Uterus (tissue), 4 donors: ENCODE measurements around the gene ZSCAN21. TPM values are rescaled to one million over a fixed set of nuclear protein-coding genes. Genes with fewer than 3 reads are reported as not detected.

Source experiments
- DNase-seq, 2 donors: peaks; one replicate each; pipeline ENCODE4 v3.0.0-alpha.2; 2019 to 2020
- H3K27ac ChIP-seq, 2 donors: fragments of 200-600 bp; sonication (generic); 1 replicate in 1 of 2; 2 replicates in 1 of 2; pipeline ENCODE4 v1.5.1; 2016 to 2018
- H3K27me3 ChIP-seq, 2 donors: fragments of 200-600 bp; sonication (generic); one replicate each; pipeline ENCODE4 v1.5.1; 2018 to 2019; ENCODE audit warnings: control low read depth in 1 of 2
- H3K36me3 ChIP-seq, 2 donors: fragments of 200-600 bp; sonication (generic); one replicate each; pipeline ENCODE4 v1.5.1; 2019; ENCODE audit warnings: control low read depth in 1 of 2
- H3K4me1 ChIP-seq, 2 donors: fragments of 200-600 bp; sonication (generic); one replicate each; pipeline ENCODE4 v1.5.1; 2018 to 2019; ENCODE audit warnings: control low read depth in 1 of 2
- H3K4me3 ChIP-seq, 2 donors: fragments of 200-600 bp; sonication (generic); 1 replicate in 1 of 2; 2 replicates in 1 of 2; pipeline ENCODE4 v1.5.1; 2018 to 2019; ENCODE audit warnings: mild to moderate bottlenecking in 1 of 2
- H3K9me3 ChIP-seq, 2 donors: fragments of 200-600 bp; sonication (generic); one replicate each; pipeline ENCODE4 v1.5.1; 2019; ENCODE audit warnings: control low read depth in 1 of 2
- CTCF ChIP-seq, 4 experiments: fragments of 200-600 bp in 2 of 4; fragments of 450-650 bp in 2 of 4; sonication (generic) in 2 of 4; IDR thresholded peaks; one replicate each; pipeline ENCODE4 v1.5.1; 2016 to 2019; ENCODE audit warnings: antibody characterized with exemption in 4 of 4, mild to moderate bottlenecking in 2 of 4, moderate library complexity in 1 of 4
- POLR2A ChIP-seq, 2 donors: fragments of 450-650 bp; IDR thresholded peaks; one replicate each; pipeline ENCODE4 v1.6.1; 2016; ENCODE audit warnings: antibody characterized with exemption in 2 of 2, mild to moderate bottlenecking in 1 of 2, moderate library complexity in 1 of 2
- intact Hi-C: fragments of 100-400 bp; cut with DNase I; formaldehyde crosslinking; loops from one replicate; pipeline ENCODE4 v1.15.1; 2023; ENCODE audit warnings: low total_unique reads
- total RNA-seq, 4 donors: library from RNA; depleted of rRNA in 3 of 4; stranded (reverse); fragments of >200 nt in 3 of 4; gene quantifications; one replicate each; pipeline versions ENCODE4 v1.1.0 to v1.2.4, GENCODE V29; 2014 to 2023
- donor health status: DM: yes; HTN: yes; CAD: no.

The ZSCAN21 gene
- total RNA-seq, 4 donors from 2014 or later = 5.0 to 28.9 (median 17.0) TPM

DNA sequence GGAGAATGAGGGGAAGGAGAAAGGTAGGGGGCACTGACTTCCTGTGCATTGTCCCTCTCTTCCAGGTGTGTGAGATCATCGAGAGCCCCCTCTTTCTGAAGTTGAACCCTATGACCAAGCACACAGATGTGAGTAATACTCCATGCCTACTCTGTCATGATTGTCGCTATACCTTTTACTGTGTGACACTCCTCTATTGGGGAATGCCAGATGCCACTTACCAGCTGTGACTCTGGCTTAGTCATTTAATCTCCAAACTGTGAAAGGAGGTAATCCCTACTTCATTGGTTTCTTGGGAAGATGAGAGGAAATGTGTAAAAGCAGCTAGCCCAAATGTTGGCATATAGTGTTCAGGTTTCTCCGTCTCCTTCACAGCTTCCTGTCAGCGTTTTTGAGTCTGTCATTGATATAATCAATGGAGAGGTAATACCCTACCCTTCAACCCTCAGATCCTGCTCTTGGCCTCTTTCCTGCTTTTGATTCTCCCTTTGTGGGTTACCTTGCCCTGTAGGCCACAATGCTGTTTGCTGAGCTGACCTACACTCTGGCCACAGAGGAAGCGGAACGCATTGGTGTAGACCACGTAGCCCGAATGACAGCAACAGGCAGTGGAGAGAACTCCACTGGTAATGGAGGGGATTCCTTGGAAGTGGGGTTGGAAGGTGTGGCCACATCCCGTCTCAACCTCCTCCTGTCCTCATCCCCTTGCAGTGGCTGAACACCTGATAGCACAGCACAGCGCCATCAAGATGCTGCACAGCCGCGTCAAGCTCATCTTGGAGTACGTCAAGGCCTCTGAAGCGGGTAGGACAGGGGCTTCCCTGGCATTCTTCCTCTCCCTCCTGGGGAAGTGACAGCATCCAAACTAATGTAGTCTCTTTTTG, 41.2 kb downstream of the ZSCAN21 start:
- no peaks in the 10 kb centered on the region for H3K27me3 ChIP-seq
- no peaks in the 10 kb centered on the region for H3K36me3 ChIP-seq
- intact Hi-C loops = no loop called here

DNA sequence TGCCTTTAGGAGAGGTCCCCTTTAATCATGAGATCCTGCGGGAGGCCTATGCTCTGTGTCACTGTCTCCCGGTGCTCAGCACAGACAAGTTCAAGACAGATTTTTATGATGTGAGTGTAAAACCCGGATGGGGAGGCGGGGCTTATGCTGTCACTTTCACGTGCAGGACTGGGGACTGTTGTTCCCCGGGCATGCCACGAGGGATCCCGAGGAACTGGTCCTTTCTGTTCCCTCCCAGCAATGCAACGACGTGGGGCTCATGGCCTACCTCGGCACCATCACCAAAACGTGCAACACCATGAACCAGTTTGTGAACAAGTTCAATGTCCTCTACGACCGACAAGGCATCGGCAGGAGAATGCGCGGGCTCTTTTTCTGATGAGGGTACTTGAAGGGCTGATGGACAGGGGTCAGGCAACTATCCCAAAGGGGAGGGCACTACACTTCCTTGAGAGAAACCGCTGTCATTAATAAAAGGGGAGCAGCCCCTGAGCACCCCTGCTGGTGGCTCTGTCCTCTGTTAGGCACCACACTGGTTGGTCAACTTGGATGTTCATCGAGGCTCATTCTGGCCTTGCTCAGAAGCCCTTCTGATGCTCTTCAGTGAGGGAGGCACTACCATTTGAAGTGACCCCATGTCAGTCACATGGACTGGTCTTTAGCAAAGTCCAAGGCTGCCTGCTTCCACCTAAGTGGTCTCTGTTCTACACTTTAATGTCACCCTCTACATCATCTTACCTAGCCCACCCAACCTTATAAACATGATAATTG, 42.0 kb downstream of the ZSCAN21 start:
- intact Hi-C loops = no loop called here
- no peak for DNase-seq
- Histone ChIP-seq H3K9me3 (no peaks in the 10 kb centered on the region), H3K36me3 (no peaks in the 10 kb centered on the region), H3K4me1 (peaks cover 0 to 10% of the 10 kb centered on the region in 2 donors), H3K27me3 (no peaks in the 10 kb centered on the region), H3K27ac (no peak overlapping the region), H3K4me3 (no peak overlapping the region)
- TF ChIP-seq CTCF (IDR thresholded peaks at IDR 0.05) (no peak), POLR2A (IDR thresholded peaks at IDR 0.05) (no peak)

More for the DNA sequence above, 41.2 kb downstream of the ZSCAN21 start:
- TF ChIP-seq POLR2A (IDR thresholded peaks at IDR 0.05) = no peak
- TF ChIP-seq CTCF (IDR thresholded peaks at IDR 0.05) = no peak
- H3K4me3 ChIP-seq = no peak overlapping the region
- peaks cover 0 to 10% of the 10 kb centered on the region in 2 donors for H3K4me1 ChIP-seq
- H3K9me3 ChIP-seq = no peaks in the 10 kb centered on the region
- no peak for DNase-seq
- no peak overlapping the region for H3K27ac ChIP-seq

- intact Hi-C loops = no loop called here
- H3K4me1 ChIP-seq = peaks cover 0 to 4% of the 10 kb centered on the region in 2 donors
- no peaks in the 10 kb centered on the region for H3K9me3 ChIP-seq
- DNase-seq = no peak
- H3K36me3 ChIP-seq = no peaks in the 10 kb centered on the region
- TF ChIP-seq CTCF (IDR thresholded peaks at IDR 0.05) (no peak), POLR2A (IDR thresholded peaks at IDR 0.05) (no peak)
- no peak overlapping the region for H3K4me3 ChIP-seq
- H3K27ac ChIP-seq = no peak overlapping the region
- H3K27me3 ChIP-seq = no peaks in the 10 kb centered on the region
Measured at GRCh38 chr7:100093054-100093453, 43.5 kb downstream of the ZSCAN21 start.

DNA sequence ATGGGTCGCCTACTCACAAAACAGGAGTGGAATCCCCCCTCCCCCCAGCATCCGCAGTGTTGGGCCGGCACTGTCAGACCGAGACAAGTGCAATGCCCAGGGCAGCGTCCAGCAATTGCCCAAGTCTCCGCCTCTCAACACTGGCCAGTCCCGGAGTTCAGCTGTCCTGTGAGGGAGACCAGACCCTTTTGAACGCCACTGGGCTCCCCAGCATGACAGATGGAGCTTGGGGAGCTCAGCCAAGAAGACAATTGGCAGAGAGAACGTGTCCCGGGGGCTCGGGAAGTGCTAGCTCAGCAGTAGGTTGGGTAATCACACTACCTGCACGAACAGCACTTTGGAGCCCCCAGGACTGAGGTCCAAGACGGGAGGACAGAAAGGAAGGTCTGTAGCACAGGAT, 43.9 kb downstream of the ZSCAN21 start:
- no peak for TF ChIP-seq CTCF (IDR thresholded peaks at IDR 0.05)
- no peak for TF ChIP-seq POLR2A (IDR thresholded peaks at IDR 0.05)
- DNase-seq = no peak
- Histone ChIP-seq H3K4me1 (no peaks in the 10 kb centered on the region), H3K4me3 (no peak overlapping the region), H3K36me3 (no peaks in the 10 kb centered on the region), H3K27me3 (no peaks in the 10 kb centered on the region), H3K27ac (no peak overlapping the region), H3K9me3 (no peaks in the 10 kb centered on the region)
- intact Hi-C loops = no loop called here
